Ovary (tissue), 9 donors: ENCODE results near the gene SYCP2L. TPM values are rescaled to one million over a fixed set of nuclear protein-coding genes. Genes with fewer than 3 reads are reported as not detected.
"Not testable (repeated sequence)": the region's sequence is repeated elsewhere in the genome, so short reads cannot be mapped to it uniquely, and the experiment has no call there.

Source experiments
- DNase-seq, 5 donors: peaks; one replicate each; pipeline ENCODE4 v3.0.0-alpha.2; 2019 to 2020
- H3K27ac ChIP-seq, 2 donors: fragments of 200-600 bp; one replicate each; pipeline versions ENCODE4 v1.5.1 to v1.8.0; 2019 to 2022
- H3K27me3 ChIP-seq: fragments of 200-600 bp; one replicate; pipeline ENCODE4 v1.8.0; 2022
- H3K36me3 ChIP-seq: fragments of 200-600 bp; sonication (generic); one replicate; pipeline ENCODE4 v1.5.1; 2019
- H3K4me1 ChIP-seq: one replicate; pipeline ENCODE4 v1.8.1; 2013; ENCODE audit warnings: mild to moderate bottlenecking, moderate library complexity; ENCODE audit not compliant: insufficient read depth
- H3K4me3 ChIP-seq: fragments of 200-600 bp; sonication (generic); one replicate; pipeline ENCODE4 v1.5.1; 2017
- H3K9me3 ChIP-seq, 2 donors: fragments of 200-600 bp in 1 of 2; sonication (generic) in 1 of 2; one replicate each; pipeline versions ENCODE4 v1.5.1 to v1.8.1; 2013 to 2019; ENCODE audit warnings: mild to moderate bottlenecking in 1 of 2, moderate library complexity in 1 of 2
- EP300 ChIP-seq: sonication (generic); formaldehyde crosslinking; IDR thresholded peaks from one replicate; pipeline ENCODE4 v1.6.1; 2017; ENCODE audit warnings: antibody characterized with exemption
- POLR2A ChIP-seq: fragments of 450-650 bp; IDR thresholded peaks from one replicate; pipeline ENCODE4 v1.6.1; 2017; ENCODE audit warnings: antibody characterized with exemption, mild to moderate bottlenecking, moderate library complexity
- WGBS, 3 donors: extraction: QIAGEN DNeasy Blood & Tissue Kit in 1 of 3; methylation state at CpG; one replicate each; pipeline versions ENCODE4 v1.1.5 to v1.1.7; 2013 to 2017; 5-methylcytosine and 5-hydroxymethylcytosine counted together
- intact Hi-C, 4 donors: fragments of 100-400 bp; cut with DNase I; formaldehyde crosslinking; loops; one replicate each; pipeline versions ENCODE4 v1.11.0 to v1.15.1; 2022 to 2023
- polyA plus RNA-seq, 2 donors: library from polyadenylated mRNA; stranded (reverse); fragments of 200-250 nt in 1 of 2; fragments of 350-450 nt in 1 of 2; fragmentation: Illumina TruSeq in 1 of 2; extraction: RNeasy Lipid Tissue Mini Kit (QIAGEN cat#74804) in 1 of 2; gene quantifications; one replicate each; pipeline ENCODE4 v1.2.3, GENCODE V29; 2013 to 2014
- total RNA-seq, 7 donors: library from RNA; depleted of rRNA in 2 of 7; stranded (reverse); fragments of >200 nt in 2 of 7; fragmentation: NEBNext Ultra II Directional in 3 of 7; extraction: Animal tissue kit (Norgen Biotek cat#: 25700) in 3 of 7; gene quantifications; one replicate each; pipeline versions ENCODE4 v1.1.0 to v1.2.4, GENCODE V29; 2016 to 2023
- TF ChIP-seq, protein P1 (sequence below), 3 donors: fragments of 450-650 bp in 2 of 3; fragments of 200-600 bp in 1 of 3; IDR thresholded peaks; one replicate each; pipeline versions ENCODE4 v1.5.1 to v1.8.0; 2016 to 2022; ENCODE audit warnings: antibody characterized with exemption in 3 of 3, mild to moderate bottlenecking in 1 of 3
- donor health status: DM: no; HTN: no; CAD: no; lungs with moderate emphysema.
- donor health status: DM: no; HTN: no; CAD: no.
- donor health status: Bipolar disorder and iron deficiency.
- donor health status: DM: yes; HTN: yes; CAD: no.
- donor health status: DM: no; HTN: no; CAD: no.
- donor health status: DM: yes; HTN: yes; CAD: no.

SYCP2L gene
- total and polyA plus RNA-seq, 9 donors = 0.41 to 2.1 (median 1.2) TPM

DNA sequence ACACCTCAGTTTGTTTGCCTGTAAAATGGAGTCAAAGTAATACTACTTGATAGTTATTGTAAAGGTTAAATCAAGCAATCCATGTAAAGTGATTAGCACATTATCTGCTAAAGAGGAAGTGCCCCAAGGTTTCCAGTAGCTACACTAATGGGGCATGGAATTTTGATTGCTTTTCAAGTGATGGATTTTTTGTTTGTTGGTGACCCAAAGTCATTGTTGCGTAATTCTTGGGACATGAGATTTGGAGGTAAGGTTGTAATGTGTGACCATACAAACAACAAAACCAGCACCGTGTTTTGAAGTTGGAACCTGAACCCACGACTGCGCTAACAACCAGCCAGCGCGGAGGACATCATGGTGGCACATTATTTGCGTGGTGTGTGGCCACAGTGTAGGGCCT is 17.2 kb downstream of the SYCP2L start:
- Histone ChIP-seq H3K4me3 (no peak overlapping the region), H3K27me3 (no peaks in the 10 kb centered on the region), H3K9me3 (no peaks in the 10 kb centered on the region), H3K27ac (no peak overlapping the region), H3K4me1 (no peaks in the 10 kb centered on the region), H3K36me3 (no peaks in the 10 kb centered on the region)
- intact Hi-C loops = no loop called here
- TF ChIP-seq POLR2A = no peak
- no peak for TF ChIP-seq EP300
- TF ChIP-seq, protein P1, sequence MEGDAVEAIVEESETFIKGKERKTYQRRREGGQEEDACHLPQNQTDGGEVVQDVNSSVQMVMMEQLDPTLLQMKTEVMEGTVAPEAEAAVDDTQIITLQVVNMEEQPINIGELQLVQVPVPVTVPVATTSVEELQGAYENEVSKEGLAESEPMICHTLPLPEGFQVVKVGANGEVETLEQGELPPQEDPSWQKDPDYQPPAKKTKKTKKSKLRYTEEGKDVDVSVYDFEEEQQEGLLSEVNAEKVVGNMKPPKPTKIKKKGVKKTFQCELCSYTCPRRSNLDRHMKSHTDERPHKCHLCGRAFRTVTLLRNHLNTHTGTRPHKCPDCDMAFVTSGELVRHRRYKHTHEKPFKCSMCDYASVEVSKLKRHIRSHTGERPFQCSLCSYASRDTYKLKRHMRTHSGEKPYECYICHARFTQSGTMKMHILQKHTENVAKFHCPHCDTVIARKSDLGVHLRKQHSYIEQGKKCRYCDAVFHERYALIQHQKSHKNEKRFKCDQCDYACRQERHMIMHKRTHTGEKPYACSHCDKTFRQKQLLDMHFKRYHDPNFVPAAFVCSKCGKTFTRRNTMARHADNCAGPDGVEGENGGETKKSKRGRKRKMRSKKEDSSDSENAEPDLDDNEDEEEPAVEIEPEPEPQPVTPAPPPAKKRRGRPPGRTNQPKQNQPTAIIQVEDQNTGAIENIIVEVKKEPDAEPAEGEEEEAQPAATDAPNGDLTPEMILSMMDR (IDR thresholded peaks at IDR 0.05) = no peak
- 94 to 98% (median 97%) methylated on average over 7 of the region's 7 CpGs for WGBS, 3 donors
- no peak for DNase-seq

DNA sequence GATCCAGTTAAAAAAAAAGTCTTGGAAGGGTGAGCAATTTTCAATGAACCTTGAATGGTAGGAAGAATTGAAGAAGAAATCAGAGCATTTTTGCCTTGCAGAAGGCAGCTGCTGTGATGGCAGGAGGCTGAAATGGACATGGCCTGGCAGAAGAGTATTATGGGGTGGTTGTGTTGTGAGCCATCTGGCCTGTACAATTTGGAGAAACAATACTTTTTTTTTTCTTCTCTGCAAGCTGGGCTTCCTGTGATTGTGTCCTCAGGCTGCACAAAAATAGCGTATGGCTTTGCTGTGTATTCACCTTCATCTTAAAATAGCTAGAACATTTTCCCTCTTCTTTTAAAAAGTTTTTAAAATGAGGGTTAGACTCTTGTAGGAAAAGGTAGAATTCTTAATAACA is 21.4 kb downstream of the SYCP2L start:
- TF ChIP-seq POLR2A (no peak), EP300 (no peak)
- TF ChIP-seq, protein P1 (IDR thresholded peaks at IDR 0.05) = no peak
- Histone ChIP-seq H3K36me3 (no peaks in the 10 kb centered on the region), H3K27ac (no peak overlapping the region), H3K4me3 (no peak overlapping the region), H3K4me1 (no peaks in the 10 kb centered on the region), H3K27me3 (no peaks in the 10 kb centered on the region), H3K9me3 (no peaks in the 10 kb centered on the region)
- intact Hi-C loops = no loop called here
- 86 to 94% (median 87%) methylated on average over 1 of the region's 1 CpG for WGBS, 3 donors
- DNase-seq = no peak

DNA sequence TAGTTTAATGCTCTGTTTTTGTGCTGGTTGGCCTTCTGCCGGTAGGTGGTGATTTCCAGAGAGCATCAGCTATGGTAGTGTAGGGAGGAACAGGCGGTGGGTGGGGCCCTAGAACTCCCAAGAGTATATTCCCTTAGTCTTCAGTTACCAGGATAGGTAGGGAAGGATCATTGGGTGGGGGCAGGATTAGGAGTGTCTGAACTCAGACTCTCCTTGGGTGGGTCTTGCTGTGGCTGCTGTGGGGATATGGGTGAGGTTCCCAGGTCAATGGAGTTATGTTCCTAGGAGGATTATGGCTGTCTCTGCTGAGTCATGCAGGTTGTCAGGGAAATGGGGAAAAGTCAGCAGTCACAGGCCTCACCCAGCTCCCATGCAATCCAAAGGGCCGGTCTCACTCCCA is 32.7 kb downstream of the SYCP2L start:
- H3K27me3 ChIP-seq, H3K4me1 ChIP-seq, H3K27ac ChIP-seq, H3K36me3 ChIP-seq, H3K4me3 ChIP-seq, H3K9me3 ChIP-seq, DNase-seq, intact Hi-C loops: not testable (repeated sequence)
- whole genome bisulfite sequencing, 3 donors = 90 to 95% (median 91%) methylated on average over 3 of the region's 3 CpGs

DNA sequence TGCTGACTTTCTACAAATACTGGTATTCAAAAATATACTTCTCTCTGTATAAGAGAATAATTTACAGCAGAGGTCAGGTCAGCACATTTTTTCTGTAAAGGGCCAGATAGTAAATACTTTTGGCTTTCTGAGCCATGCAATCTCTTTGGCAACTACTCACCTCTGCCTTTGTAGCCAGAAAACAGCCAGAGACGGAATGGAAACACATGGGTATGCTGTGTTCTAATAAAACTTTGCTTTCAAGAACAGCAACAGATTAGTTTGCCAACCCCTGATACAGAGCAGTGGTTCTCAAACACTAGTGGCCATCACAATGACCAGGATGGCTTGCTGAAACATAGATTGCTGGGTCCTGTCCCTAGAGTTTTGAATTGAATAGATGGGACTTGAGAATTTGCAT is 46.3 kb downstream of the SYCP2L start:
- no peak for TF ChIP-seq EP300
- TF ChIP-seq, protein P1 (IDR thresholded peaks at IDR 0.05) = no peak
- no peak for TF ChIP-seq POLR2A
- intact Hi-C loops = no loop called here
- WGBS, 3 donors = 22 to 32% (median 26%) methylated on average over 1 of the region's 1 CpG

DNA sequence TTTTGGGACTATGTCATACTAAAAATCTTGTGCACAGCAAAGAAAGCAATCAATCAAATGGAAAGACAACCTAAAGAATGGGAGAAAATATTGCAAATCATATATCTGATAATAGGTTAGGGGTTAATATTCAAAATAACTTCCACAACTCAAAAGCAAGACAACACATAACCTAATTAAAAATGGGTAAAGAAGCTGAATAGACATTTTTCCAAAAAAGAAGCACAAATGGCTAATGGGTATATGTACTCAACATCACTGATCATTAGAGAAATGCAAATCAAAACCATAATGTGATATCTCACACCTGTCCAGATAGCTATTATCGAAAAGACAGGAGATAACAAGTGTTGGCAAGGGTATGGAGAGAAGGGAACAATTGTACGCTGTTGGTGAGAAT is 53.0 kb downstream of the SYCP2L start:
- no peak for TF ChIP-seq EP300
- TF ChIP-seq, protein P1 (IDR thresholded peaks at IDR 0.05) = no peak
- no peak for TF ChIP-seq POLR2A

More for the DNA sequence above, 46.3 kb downstream of the SYCP2L start:
- DNase-seq = no peak
- Histone ChIP-seq H3K27ac (no peak overlapping the region), H3K9me3 (no peaks in the 10 kb centered on the region), H3K27me3 (no peaks in the 10 kb centered on the region), H3K4me1 (no peaks in the 10 kb centered on the region), H3K36me3 (no peaks in the 10 kb centered on the region), H3K4me3 (no peak overlapping the region)

More for the DNA sequence above, 53.0 kb downstream of the SYCP2L start:
- Histone ChIP-seq H3K4me3 (no peak overlapping the region), H3K4me1 (no peaks in the 10 kb centered on the region), H3K36me3 (no peaks in the 10 kb centered on the region), H3K27ac (no peak overlapping the region), H3K27me3 (no peaks in the 10 kb centered on the region), H3K9me3 (no peaks in the 10 kb centered on the region)
- intact Hi-C loops = no loop called here
- no peak for DNase-seq
- 93 to 99% (median 96%) methylated on average over 2 of the region's 2 CpGs for WGBS, 3 donors
